ENCODE data around the gene FRMD4B. TPM values are rescaled to one million over a fixed set of nuclear protein-coding genes. Genes with fewer than 3 reads are reported as not detected.

FRMD4B gene
- total RNA-seq, 1 experiment from 2014 or later = 0.90 TPM

DNA sequence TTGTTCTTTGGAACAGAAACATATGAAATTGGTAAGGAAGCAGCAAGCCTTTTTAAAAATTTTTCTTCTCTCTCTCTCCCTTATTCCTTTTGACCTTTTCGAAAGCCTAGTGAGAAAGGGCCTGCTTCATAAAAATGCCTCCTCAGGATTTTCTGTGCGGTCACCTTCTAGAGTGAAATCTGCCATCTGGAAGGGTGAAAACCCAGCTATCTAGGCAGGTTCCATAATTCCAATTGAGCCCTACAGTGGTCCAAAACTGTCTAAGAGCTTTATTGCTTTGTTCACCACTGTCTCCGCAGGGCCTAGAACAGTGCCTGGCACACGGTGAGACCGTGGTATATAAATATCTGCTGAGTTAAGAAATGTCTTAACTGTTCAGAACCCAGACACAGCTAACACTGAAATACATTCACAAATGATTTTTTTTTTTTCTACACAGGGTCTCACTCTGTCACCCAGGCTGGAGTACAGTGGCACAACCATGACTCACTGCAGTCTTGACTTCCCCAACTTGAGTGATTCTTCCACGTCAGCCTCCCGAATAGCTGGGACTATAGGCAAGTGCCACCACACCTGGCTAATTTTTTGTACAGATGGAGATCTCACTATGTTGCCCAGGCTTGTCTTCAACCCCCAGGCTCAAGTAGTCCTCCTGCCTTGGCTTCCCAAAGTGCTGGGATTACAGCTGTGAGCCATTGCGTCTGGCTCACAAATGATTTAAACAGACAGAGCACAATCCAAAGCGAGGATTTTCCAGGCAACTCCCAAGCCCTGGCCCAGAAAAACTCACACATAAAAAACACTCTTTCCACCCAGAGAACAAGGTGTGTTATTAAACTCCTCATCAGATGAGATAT, 64.4 kb downstream of the FRMD4B start:
- BruUV-seq (replicated peaks) = no TSS peak
- ChIA-PET CTCF (no interaction called here), POLR2A (no interaction called here)
- H3K4me1 ChIP-seq (ENCODE audit: control insufficient read depth, insufficient read depth, low read length) = no peaks in the 10 kb centered on the region
- in situ Hi-C loops (cut with HindIII; ENCODE audit: low pct_unique_long_range_greater_than_20kb, low sequenced_read_pairs) (no loop called here), intact Hi-C loops (cut with micrococcal nuclease; ENCODE audit: unreplicated experiment) (no loop called here)
- no peak for TF ChIP-seq TCF7L2 (IDR thresholded peaks at IDR 0.05; ENCODE audit: low read depth, low read length)
- no peak for TF ChIP-seq POLR2AphosphoS5 (IDR thresholded peaks at IDR 0.05; ENCODE audit: low read depth, low read length)
- TF ChIP-seq, protein P1, sequence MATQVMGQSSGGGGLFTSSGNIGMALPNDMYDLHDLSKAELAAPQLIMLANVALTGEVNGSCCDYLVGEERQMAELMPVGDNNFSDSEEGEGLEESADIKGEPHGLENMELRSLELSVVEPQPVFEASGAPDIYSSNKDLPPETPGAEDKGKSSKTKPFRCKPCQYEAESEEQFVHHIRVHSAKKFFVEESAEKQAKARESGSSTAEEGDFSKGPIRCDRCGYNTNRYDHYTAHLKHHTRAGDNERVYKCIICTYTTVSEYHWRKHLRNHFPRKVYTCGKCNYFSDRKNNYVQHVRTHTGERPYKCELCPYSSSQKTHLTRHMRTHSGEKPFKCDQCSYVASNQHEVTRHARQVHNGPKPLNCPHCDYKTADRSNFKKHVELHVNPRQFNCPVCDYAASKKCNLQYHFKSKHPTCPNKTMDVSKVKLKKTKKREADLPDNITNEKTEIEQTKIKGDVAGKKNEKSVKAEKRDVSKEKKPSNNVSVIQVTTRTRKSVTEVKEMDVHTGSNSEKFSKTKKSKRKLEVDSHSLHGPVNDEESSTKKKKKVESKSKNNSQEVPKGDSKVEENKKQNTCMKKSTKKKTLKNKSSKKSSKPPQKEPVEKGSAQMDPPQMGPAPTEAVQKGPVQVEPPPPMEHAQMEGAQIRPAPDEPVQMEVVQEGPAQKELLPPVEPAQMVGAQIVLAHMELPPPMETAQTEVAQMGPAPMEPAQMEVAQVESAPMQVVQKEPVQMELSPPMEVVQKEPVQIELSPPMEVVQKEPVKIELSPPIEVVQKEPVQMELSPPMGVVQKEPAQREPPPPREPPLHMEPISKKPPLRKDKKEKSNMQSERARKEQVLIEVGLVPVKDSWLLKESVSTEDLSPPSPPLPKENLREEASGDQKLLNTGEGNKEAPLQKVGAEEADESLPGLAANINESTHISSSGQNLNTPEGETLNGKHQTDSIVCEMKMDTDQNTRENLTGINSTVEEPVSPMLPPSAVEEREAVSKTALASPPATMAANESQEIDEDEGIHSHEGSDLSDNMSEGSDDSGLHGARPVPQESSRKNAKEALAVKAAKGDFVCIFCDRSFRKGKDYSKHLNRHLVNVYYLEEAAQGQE (IDR thresholded peaks at IDR 0.05; ENCODE audit: insufficient read depth in 1 of 2, low read depth in 2 of 2, low read length in 1 of 2) = no peak
- TF ChIP-seq CTCF (IDR thresholded peaks at IDR 0.05) = no peak
- no peak for TF ChIP-seq SIN3A (IDR thresholded peaks at IDR 0.05; ENCODE audit: borderline replicate concordance, insufficient read depth, low read depth, low read length)
- H3K27ac ChIP-seq (ENCODE audit: low read length) = no peak overlapping the region
- H3K36me3 ChIP-seq (ENCODE audit: control insufficient read depth, insufficient read depth, low read length) = no peaks in the 10 kb centered on the region
- no peak overlapping the region for H3K4me3 ChIP-seq (ENCODE audit: low read depth in 2 of 2, low read length in 2 of 2)
- no peak for DNase-seq (ENCODE audit: low read depth, low spot score)
- H3K9me3 ChIP-seq (ENCODE audit: control insufficient read depth, insufficient read depth, low read depth, low read length) = no peaks in the 10 kb centered on the region
- H3K27me3 ChIP-seq (ENCODE audit: control insufficient read depth, insufficient read depth, low read length) = no peaks in the 10 kb centered on the region
- no peak for ATAC-seq

GRCh38 chr3:69320871-69321271, 65.0 kb downstream of the FRMD4B start:
- Histone ChIP-seq H3K27ac (ENCODE audit: low read length) (no peak overlapping the region), H3K9me3 (ENCODE audit: control insufficient read depth, insufficient read depth, low read depth, low read length) (no peaks in the 10 kb centered on the region), H3K27me3 (ENCODE audit: control insufficient read depth, insufficient read depth, low read length) (no peaks in the 10 kb centered on the region), H3K4me3 (ENCODE audit: low read depth in 2 of 2, low read length in 2 of 2) (no peak overlapping the region), H3K36me3 (ENCODE audit: control insufficient read depth, insufficient read depth, low read length) (no peaks in the 10 kb centered on the region), H3K4me1 (ENCODE audit: control insufficient read depth, insufficient read depth, low read length) (no peaks in the 10 kb centered on the region)
- ChIA-PET POLR2A (no interaction called here), CTCF (no interaction called here)
- DNase-seq (ENCODE audit: low read depth, low spot score) = no peak
- ATAC-seq = no peak
- intact Hi-C loops (cut with micrococcal nuclease; ENCODE audit: unreplicated experiment) (no loop called here), in situ Hi-C loops (cut with HindIII; ENCODE audit: low pct_unique_long_range_greater_than_20kb, low sequenced_read_pairs) (no loop called here)
- no TSS peak for BruUV-seq (replicated peaks)
- TF ChIP-seq SIN3A (IDR thresholded peaks at IDR 0.05; ENCODE audit: borderline replicate concordance, insufficient read depth, low read depth, low read length) = no peak
- no peak for TF ChIP-seq TCF7L2 (IDR thresholded peaks at IDR 0.05; ENCODE audit: low read depth, low read length)
- TF ChIP-seq POLR2AphosphoS5 (IDR thresholded peaks at IDR 0.05; ENCODE audit: low read depth, low read length) = no peak
- TF ChIP-seq CTCF (IDR thresholded peaks at IDR 0.05) = no peak
- TF ChIP-seq, protein P1 (IDR thresholded peaks at IDR 0.05; ENCODE audit: insufficient read depth in 1 of 2, low read depth in 2 of 2, low read length in 1 of 2) = no peak
